ENCODE measurements around the gene CABLES1. TPM values are rescaled to one million over a fixed set of nuclear protein-coding genes. Genes with fewer than 3 reads are reported as not detected.

Gene CABLES1
- total RNA-seq, 1 experiment from 2014 or later: 5.1 TPM

- Histone ChIP-seq H3K4me1 (replicated peaks) (peaks cover 20% of the 10 kb centered on the region), H3K27me3 (replicated peaks) (no peaks in the 10 kb centered on the region), H3K4me3 (no peak overlapping the region), H3K36me3 (no peaks in the 10 kb centered on the region; the same call in 1 of the 2 replicates), H3K27ac (no peak overlapping the region), H3K9me3 (replicated peaks) (no peaks in the 10 kb centered on the region)
- DNase-seq (ENCODE audit: low read depth in 1 of 2, low spot score in 2 of 2): no peak
Measured at GRCh38 chr18:23191232-23191631, 55.9 kb downstream of the CABLES1 start.

- DNase-seq (ENCODE audit: low read depth in 1 of 2, low spot score in 2 of 2): no peak
- no peaks in the 10 kb centered on the region for H3K9me3 ChIP-seq (replicated peaks)
- H3K27ac ChIP-seq: no peak overlapping the region
- H3K36me3 ChIP-seq: peaks cover 2% of the 10 kb centered on the region; the same call in 1 of the 2 replicates
- H3K27me3 ChIP-seq (replicated peaks): no peaks in the 10 kb centered on the region
- H3K4me3 ChIP-seq: no peak overlapping the region
- peaks cover 32% of the 10 kb centered on the region for H3K4me1 ChIP-seq (replicated peaks)
Measured at GRCh38 chr18:23193742-23194141, 58.5 kb downstream of the CABLES1 start.

GRCh38 chr18:23194155-23194996 lies 59.1 kb downstream of the CABLES1 start:
- H3K4me1 ChIP-seq (replicated peaks): peaks cover 32% of the 10 kb centered on the region
- no peaks in the 10 kb centered on the region for H3K27me3 ChIP-seq (replicated peaks)
- peaks cover 2% of the 10 kb centered on the region; the same call in 1 of the 2 replicates for H3K36me3 ChIP-seq
- H3K27ac ChIP-seq: no peak overlapping the region
- DNase-seq (ENCODE audit: low read depth in 1 of 2, low spot score in 2 of 2): no peak
- H3K4me3 ChIP-seq: no peak overlapping the region
- no peaks in the 10 kb centered on the region for H3K9me3 ChIP-seq (replicated peaks)

- Histone ChIP-seq H3K4me3 (no peak overlapping the region), H3K4me1 (replicated peaks) (peaks cover 32% of the 10 kb centered on the region), H3K27me3 (replicated peaks) (no peaks in the 10 kb centered on the region), H3K27ac (no peak overlapping the region), H3K9me3 (replicated peaks) (no peaks in the 10 kb centered on the region), H3K36me3 (peaks cover 2% of the 10 kb centered on the region; the same call in 1 of the 2 replicates)
- no peak for DNase-seq (ENCODE audit: low read depth in 1 of 2, low spot score in 2 of 2)
Measured at GRCh38 chr18:23194997-23195957, 60.0 kb downstream of the CABLES1 start.

GRCh38 chr18:23196119-23197007 lies 61.1 kb downstream of the CABLES1 start:
- no peak for DNase-seq (ENCODE audit: low read depth in 1 of 2, low spot score in 2 of 2)
- Histone ChIP-seq H3K27ac (no peak overlapping the region), H3K27me3 (replicated peaks) (no peaks in the 10 kb centered on the region), H3K4me3 (no peak overlapping the region), H3K4me1 (replicated peaks) (peaks cover 32% of the 10 kb centered on the region), H3K36me3 (peaks cover 2% of the 10 kb centered on the region; the same call in 1 of the 2 replicates), H3K9me3 (replicated peaks) (no peaks in the 10 kb centered on the region)

GRCh38 chr18:23198217-23198845 lies 63.0 kb downstream of the CABLES1 start:
- H3K4me3 ChIP-seq: no peak overlapping the region
- H3K27ac ChIP-seq: no peak overlapping the region
- no peaks in the 10 kb centered on the region for H3K27me3 ChIP-seq (replicated peaks)
- DNase-seq (ENCODE audit: low read depth in 1 of 2, low spot score in 2 of 2): peak in 1 of 2 experiments; percentile 23
- H3K9me3 ChIP-seq (replicated peaks): no peaks in the 10 kb centered on the region
- peaks cover 2% of the 10 kb centered on the region; the same call in 1 of the 2 replicates for H3K36me3 ChIP-seq
- H3K4me1 ChIP-seq (replicated peaks): peaks cover 26% of the 10 kb centered on the region

- Histone ChIP-seq H3K4me3 (no peak overlapping the region), H3K9me3 (replicated peaks) (no peaks in the 10 kb centered on the region), H3K36me3 (0 out of 2 replicates have a peak, but pooled peaks cover 2% of the 10 kb centered on the region), H3K4me1 (replicated peaks) (peaks cover 17% of the 10 kb centered on the region), H3K27me3 (replicated peaks) (no peaks in the 10 kb centered on the region), H3K27ac (no peak overlapping the region)
- no peak for DNase-seq (ENCODE audit: low read depth in 1 of 2, low spot score in 2 of 2)
Measured at GRCh38 chr18:23200756-23201155, 65.5 kb downstream of the CABLES1 start.

GRCh38 chr18:23201741-23202140 lies 66.5 kb downstream of the CABLES1 start:
- Histone ChIP-seq H3K9me3 (replicated peaks) (no peaks in the 10 kb centered on the region), H3K27ac (no peak overlapping the region), H3K4me3 (no peak overlapping the region), H3K4me1 (replicated peaks) (peaks cover 13% of the 10 kb centered on the region), H3K36me3 (0 out of 2 replicates have a peak, but pooled peaks cover 3% of the 10 kb centered on the region), H3K27me3 (replicated peaks) (no peaks in the 10 kb centered on the region)
- no peak for DNase-seq (ENCODE audit: low read depth in 1 of 2, low spot score in 2 of 2)

GRCh38 chr18:23203891-23204432 lies 68.7 kb downstream of the CABLES1 start:
- H3K4me3 ChIP-seq: no peak overlapping the region
- DNase-seq (ENCODE audit: low read depth in 1 of 2, low spot score in 2 of 2): no peak
- H3K27ac ChIP-seq: no peak overlapping the region
- H3K36me3 ChIP-seq: peaks cover 7% of the 10 kb centered on the region; the same call in 1 of the 2 replicates
- H3K9me3 ChIP-seq (replicated peaks): 0 out of 2 replicates have a peak, but pooled peaks cover 3% of the 10 kb centered on the region
- H3K4me1 ChIP-seq (replicated peaks): peaks cover 10% of the 10 kb centered on the region
- no peaks in the 10 kb centered on the region for H3K27me3 ChIP-seq (replicated peaks)

GRCh38 chr18:23204589-23205235 lies 69.4 kb downstream of the CABLES1 start:
- Histone ChIP-seq H3K4me1 (replicated peaks) (peaks cover 10% of the 10 kb centered on the region), H3K9me3 (replicated peaks) (0 out of 2 replicates have a peak, but pooled peaks cover 3% of the 10 kb centered on the region), H3K27ac (no peak overlapping the region), H3K36me3 (peaks cover 7% of the 10 kb centered on the region; the same call in 1 of the 2 replicates), H3K27me3 (replicated peaks) (no peaks in the 10 kb centered on the region), H3K4me3 (no peak overlapping the region)
- no peak for DNase-seq (ENCODE audit: low read depth in 1 of 2, low spot score in 2 of 2)

GRCh38 chr18:23205980-23206379 lies 70.7 kb downstream of the CABLES1 start:
- H3K9me3 ChIP-seq (replicated peaks): 0 out of 2 replicates have a peak, but pooled peaks cover 3% of the 10 kb centered on the region
- DNase-seq (ENCODE audit: low read depth in 1 of 2, low spot score in 2 of 2): no peak
- no peak overlapping the region for H3K4me3 ChIP-seq
- no peak overlapping the region for H3K27ac ChIP-seq
- peaks cover 7% of the 10 kb centered on the region; the same call in 1 of the 2 replicates for H3K36me3 ChIP-seq
- no peaks in the 10 kb centered on the region for H3K27me3 ChIP-seq (replicated peaks)
- peaks cover 10% of the 10 kb centered on the region for H3K4me1 ChIP-seq (replicated peaks)

All from SJSA1 (cell line).